T-cell (primary cell): ENCODE data around the gene NR1H2. TPM values are rescaled to one million over a fixed set of nuclear protein-coding genes. Genes with fewer than 3 reads are reported as not detected.

Experiments used
- ATAC-seq, 4 experiments: fragments of 200-7000 bp in 3 of 4; fragments of 150-1000 bp in 1 of 4; cut with Tn5 transposase; replicated peaks in 1 of 4; 1 replicate in 3 of 4; 2 replicates in 1 of 4; pipeline ENCODE4 v1.10.0; 2021; ENCODE audit warnings: moderate library complexity in 3 of 4, mild to moderate bottlenecking in 2 of 4, moderate number of reproducible peaks in 1 of 4
- CTCF ChIA-PET, 2 donors: fragments of 300-600 bp; sonication (Branson Sonifier 250); formaldehyde crosslinking; loops; one replicate each; lab custom pipeline; 2022; ENCODE audit warnings: antibody characterized with exemption in 2 of 2; lab: Charles Lee
- POLR2A ChIA-PET, 2 donors: fragments of 300-600 bp; sonication (Branson Sonifier 250); formaldehyde crosslinking; loops; one replicate each; lab custom pipeline; 2022; ENCODE audit warnings: antibody characterized with exemption in 2 of 2; lab: Charles Lee
- DNase-seq, 35 experiments: peaks; one replicate each; pipeline versions ENCODE4 v3.0.0 to v3.0.0-alpha.2; 2013 to 2023
- H3K27ac ChIP-seq: one replicate; pipeline ENCODE4 v1.5.1; 2013; ENCODE audit warnings: low read length
- H3K27me3 ChIP-seq, 2 experiments: replicated peaks in 1 of 2; 1 replicate in 1 of 2; 2 replicates in 1 of 2; pipeline versions ENCODE4 v1.6.1 to v1.7.0; 2013; ENCODE audit warnings: low read length in 1 of 2, mixed read lengths in 1 of 2; ENCODE audit not compliant: control insufficient read depth in 2 of 2, insufficient read depth in 2 of 2; ENCODE audit errors: extremely low read depth in 1 of 2
- H3K36me3 ChIP-seq, 2 donors: 1 replicate in 1 of 2; 2 replicates in 1 of 2; pipeline versions ENCODE4 v1.6.1 to v1.7.0; 2013; ENCODE audit warnings: low read length in 1 of 2; ENCODE audit not compliant: control insufficient read depth in 2 of 2, insufficient read depth in 1 of 2; ENCODE audit errors: extremely low read depth in 1 of 2
- H3K4me1 ChIP-seq, 2 experiments: 1 replicate in 1 of 2; 2 replicates in 1 of 2; pipeline versions ENCODE4 v1.6.1 to v1.7.0; 2013; ENCODE audit warnings: low read length in 2 of 2, mixed read lengths in 1 of 2; ENCODE audit not compliant: insufficient read depth in 2 of 2, control insufficient read depth in 1 of 2; ENCODE audit errors: extremely low read depth in 1 of 2
- H3K4me3 ChIP-seq, 2 donors: 1 replicate in 1 of 2; 2 replicates in 1 of 2; pipeline versions ENCODE4 v1.5.1 to v1.7.0; 2013; ENCODE audit warnings: mild to moderate bottlenecking in 2 of 2, low read length in 1 of 2, moderate library complexity in 1 of 2; ENCODE audit not compliant: control insufficient read depth in 1 of 2; ENCODE audit errors: extremely low read depth in 1 of 2
- H3K9me3 ChIP-seq: 2 replicates; pipeline ENCODE4 v1.7.0; 2013
- H3K27ac Mint-ChIP-seq, 2 donors: one replicate each; pipeline ENCODE4 v1.8.0; 2020 to 2021; ENCODE audit warnings: mild to moderate bottlenecking in 2 of 2, mixed read lengths in 2 of 2
- H3K27me3 Mint-ChIP-seq, 2 donors: one replicate each; pipeline ENCODE4 v1.8.0; 2021 to 2022; ENCODE audit warnings: mixed read lengths in 2 of 2
- H3K36me3 Mint-ChIP-seq: one replicate; pipeline ENCODE4 v1.8.0; 2021; ENCODE audit warnings: mixed read lengths
- H3K4me1 Mint-ChIP-seq, 3 donors: one replicate each; pipeline ENCODE4 v1.8.0; 2020 to 2022; ENCODE audit warnings: mixed read lengths in 3 of 3, mild to moderate bottlenecking in 1 of 3
- H3K4me3 Mint-ChIP-seq, 3 donors: one replicate each; pipeline ENCODE4 v1.8.0; 2020 to 2022; ENCODE audit warnings: mild to moderate bottlenecking in 3 of 3, mixed read lengths in 3 of 3, moderate library complexity in 3 of 3
- H3K9me3 Mint-ChIP-seq, 3 donors: one replicate each; pipeline ENCODE4 v1.8.0; 2020 to 2022; ENCODE audit warnings: mixed read lengths in 3 of 3
- whole genome bisulfite sequencing: methylation state at CpG from one replicate; pipeline ENCODE4 v1.1.5; 2013; ENCODE audit warnings: missing lambda C conversion rate; ENCODE audit not compliant: insufficient coverage; 5-methylcytosine and 5-hydroxymethylcytosine counted together
- total RNA-seq, 35 experiments: library from RNA in 6 of 35; stranded (reverse) in 6 of 35; fragments of 120-200 nt in 1 of 35; gene quantifications; one replicate each; pipeline versions ENCODE4 v1.2.1 to v1.2.4 and lab custom pipeline; 2013 to 2026

The NR1H2 gene
- total RNA-seq, 5 donors from 2014 or later (not counting 1 experiment from before 2014, with no cell fraction given) = 109 to 236 (median 117) TPM

GRCh38 chr19:50371914-50372475 is 4.3 kb upstream of the NR1H2 start:
- POLR2A ChIA-PET = no interaction called here
- peaks cover 22 to 28% (median 23%) of the 10 kb centered on the region in 3 donors for H3K4me1 Mint-ChIP-seq
- Histone ChIP-seq H3K9me3 (no peaks in the 10 kb centered on the region), H3K27me3 (no peaks in the 10 kb centered on the region), H3K4me1 (peaks cover 0 to 27% of the 10 kb centered on the region in 2 experiments), H3K4me3 (no peak overlapping the region), H3K36me3 (no peaks in the 10 kb centered on the region), H3K27ac (no peak overlapping the region)
- DNase-seq = no peak
- WGBS = 100% methylated on average over 2 of the region's 10 CpGs
- CTCF ChIA-PET = no interaction called here
- no peak for ATAC-seq
- no peak overlapping the region for H3K4me3 Mint-ChIP-seq
- H3K36me3 Mint-ChIP-seq = no peaks in the 10 kb centered on the region
- H3K27ac Mint-ChIP-seq = no peak overlapping the region
- H3K9me3 Mint-ChIP-seq = no peaks in the 10 kb centered on the region
- no peaks in the 10 kb centered on the region for H3K27me3 Mint-ChIP-seq

GRCh38 chr19:50377051-50377461 is 799 bp downstream of the NR1H2 start:
- POLR2A ChIA-PET = no interaction called here

GRCh38 chr19:50377517-50377916 is 1.3 kb downstream of the NR1H2 start:
- H3K36me3 Mint-ChIP-seq = peaks cover 26% of the 10 kb centered on the region
- CTCF ChIA-PET = interaction anchor here in 1 of 2 donors (0.7 kb wide), 1 partner anchor 20 kb away, joined by 3 read pairs; no protein-coding TSS in a partner anchor

More at GRCh38 chr19:50377051-50377461, 799 bp downstream of the NR1H2 start:
- WGBS = 64% methylated on average over 3 of the region's 7 CpGs
- Mint-ChIP-seq H3K36me3 (peaks cover 26% of the 10 kb centered on the region), H3K4me3 (peak overlapping the region; percentile 76 to 100 (median 91)), H3K4me1 (peaks cover 16 to 32% (median 25%) of the 10 kb centered on the region in 3 donors), H3K27ac (peak overlapping the region; percentile 59 to 82), H3K9me3 (no peaks in the 10 kb centered on the region), H3K27me3 (no peaks in the 10 kb centered on the region)
- Histone ChIP-seq H3K9me3 (no peaks in the 10 kb centered on the region), H3K4me1 (peaks cover 0 to 24% of the 10 kb centered on the region in 2 experiments), H3K27me3 (no peaks in the 10 kb centered on the region), H3K4me3 (no peak overlapping the region), H3K36me3 (peaks cover 10 to 48% of the 10 kb centered on the region in 2 donors), H3K27ac (peak overlapping the region; percentile 70)
- CTCF ChIA-PET = no interaction called here
- ATAC-seq = peak in 3 of 4 experiments; percentile 4 to 28 (median 9)
- DNase-seq = peak in 34 of 35 experiments; percentile 30 to 71 (median 58)

DNA sequence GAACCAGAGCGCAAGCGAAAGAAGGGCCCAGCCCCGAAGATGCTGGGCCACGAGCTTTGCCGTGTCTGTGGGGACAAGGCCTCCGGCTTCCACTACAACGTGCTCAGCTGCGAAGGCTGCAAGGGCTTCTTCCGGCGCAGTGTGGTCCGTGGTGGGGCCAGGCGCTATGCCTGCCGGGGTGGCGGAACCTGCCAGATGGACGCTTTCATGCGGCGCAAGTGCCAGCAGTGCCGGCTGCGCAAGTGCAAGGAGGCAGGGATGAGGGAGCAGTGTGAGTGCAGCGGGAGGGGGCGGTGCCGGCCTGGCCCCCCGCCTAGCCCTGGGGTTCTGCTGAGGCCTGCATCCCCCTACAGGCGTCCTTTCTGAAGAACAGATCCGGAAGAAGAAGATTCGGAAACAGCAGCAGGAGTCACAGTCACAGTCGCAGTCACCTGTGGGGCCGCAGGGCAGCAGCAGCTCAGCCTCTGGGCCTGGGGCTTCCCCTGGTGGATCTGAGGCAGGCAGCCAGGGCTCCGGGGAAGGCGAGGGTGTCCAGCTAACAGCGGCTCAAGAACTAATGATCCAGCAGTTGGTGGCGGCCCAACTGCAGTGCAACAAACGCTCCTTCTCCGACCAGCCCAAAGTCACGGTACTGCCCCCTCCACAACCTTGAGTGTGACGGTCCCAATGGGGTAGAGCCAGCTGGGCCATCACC is 2.1 kb downstream of the NR1H2 start:
- no peaks in the 10 kb centered on the region for H3K27me3 ChIP-seq
- peaks cover 26% of the 10 kb centered on the region for H3K36me3 Mint-ChIP-seq
- ChIA-PET CTCF (interaction anchor here in 1 of 2 donors (0.7 kb wide), 1 partner anchor 21 kb away, joined by 3 read pairs; no protein-coding TSS in a partner anchor), POLR2A (no interaction called here)
- H3K9me3 Mint-ChIP-seq = no peaks in the 10 kb centered on the region
- no peaks in the 10 kb centered on the region for H3K9me3 ChIP-seq
- peaks cover 18 to 37% (median 28%) of the 10 kb centered on the region in 3 donors for H3K4me1 Mint-ChIP-seq
- H3K4me3 Mint-ChIP-seq = peak overlapping the region; percentile 66 to 100 (median 91)
- no peak for DNase-seq
- no peak for ATAC-seq
- H3K36me3 ChIP-seq = peaks cover 10 to 57% of the 10 kb centered on the region in 2 donors
- H3K27me3 Mint-ChIP-seq = no peaks in the 10 kb centered on the region
- H3K4me3 ChIP-seq = no peak overlapping the region
- H3K27ac Mint-ChIP-seq = no peak overlapping the region
- H3K4me1 ChIP-seq = peaks cover 0 to 27% of the 10 kb centered on the region in 2 experiments
- 99% methylated on average over 30 of the region's 36 CpGs for WGBS
- no peak overlapping the region for H3K27ac ChIP-seq

More at GRCh38 chr19:50377517-50377916, 1.3 kb downstream of the NR1H2 start:
- Histone ChIP-seq H3K27ac (peak overlapping the region; percentile 70), H3K9me3 (no peaks in the 10 kb centered on the region), H3K36me3 (peaks cover 10 to 53% of the 10 kb centered on the region in 2 donors), H3K27me3 (no peaks in the 10 kb centered on the region), H3K4me1 (peaks cover 0 to 24% of the 10 kb centered on the region in 2 experiments), H3K4me3 (no peak overlapping the region)
- Mint-ChIP-seq H3K4me1 (peaks cover 16 to 32% (median 25%) of the 10 kb centered on the region in 3 donors), H3K27me3 (no peaks in the 10 kb centered on the region), H3K4me3 (peak overlapping the region; percentile 76 to 100 (median 91)), H3K27ac (peak overlapping the region in 1 of 2 donors; percentile 82), H3K9me3 (no peaks in the 10 kb centered on the region)
- POLR2A ChIA-PET = no interaction called here
- no peak for DNase-seq
- 83% methylated on average over 2 of the region's 9 CpGs for WGBS
- ATAC-seq = no peak

GRCh38 chr19:50378863-50379236 is 2.6 kb downstream of the NR1H2 start:
- no peak overlapping the region for H3K27ac Mint-ChIP-seq
- Histone ChIP-seq H3K4me1 (peaks cover 0 to 32% of the 10 kb centered on the region in 2 experiments), H3K27me3 (no peaks in the 10 kb centered on the region), H3K27ac (no peak overlapping the region), H3K4me3 (no peak overlapping the region), H3K9me3 (no peaks in the 10 kb centered on the region), H3K36me3 (peaks cover 10 to 57% of the 10 kb centered on the region in 2 donors)
- CTCF ChIA-PET = no interaction called here
- H3K4me1 Mint-ChIP-seq = peaks cover 24 to 42% (median 33%) of the 10 kb centered on the region in 3 donors
- H3K4me3 Mint-ChIP-seq = no peak overlapping the region
- H3K27me3 Mint-ChIP-seq = no peaks in the 10 kb centered on the region
- ATAC-seq = no peak
- peaks cover 26% of the 10 kb centered on the region for H3K36me3 Mint-ChIP-seq
- POLR2A ChIA-PET = no interaction called here
- H3K9me3 Mint-ChIP-seq = no peaks in the 10 kb centered on the region
- no peak for DNase-seq
- WGBS = 95% methylated on average over 10 of the region's 10 CpGs

DNA sequence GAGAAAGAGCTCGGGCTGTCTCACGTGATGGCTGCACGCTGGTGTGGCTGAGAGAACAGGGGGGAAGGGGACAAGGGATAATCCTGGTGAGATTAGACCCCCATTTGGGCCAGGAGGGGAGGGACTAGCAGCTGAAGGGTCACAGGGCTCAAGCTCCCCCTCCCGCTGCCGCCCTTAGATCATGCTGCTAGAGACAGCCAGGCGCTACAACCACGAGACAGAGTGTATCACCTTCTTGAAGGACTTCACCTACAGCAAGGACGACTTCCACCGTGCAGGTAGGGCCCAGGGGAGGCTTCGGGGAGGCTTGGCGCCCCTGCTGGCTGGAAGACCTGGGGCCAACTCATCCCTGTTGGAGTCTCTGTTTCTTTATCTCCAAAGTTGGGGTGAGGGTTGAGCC is 3.3 kb downstream of the NR1H2 start:
- no peaks in the 10 kb centered on the region for H3K9me3 ChIP-seq
- no peak overlapping the region for H3K4me3 ChIP-seq
- H3K36me3 ChIP-seq = peaks cover 10 to 57% of the 10 kb centered on the region in 2 donors
- H3K9me3 Mint-ChIP-seq = no peaks in the 10 kb centered on the region
- H3K4me1 ChIP-seq = peaks cover under 1 to 34% of the 10 kb centered on the region in 2 experiments
- 97% methylated on average over 10 of the region's 11 CpGs for WGBS
- no peak overlapping the region for H3K4me3 Mint-ChIP-seq
- H3K27ac ChIP-seq = no peak overlapping the region
- ChIA-PET CTCF (no interaction called here), POLR2A (no interaction called here)
- DNase-seq = no peak
- no peaks in the 10 kb centered on the region for H3K27me3 ChIP-seq
- no peak for ATAC-seq
- H3K27ac Mint-ChIP-seq = no peak overlapping the region
- peaks cover 28 to 50% (median 38%) of the 10 kb centered on the region in 3 donors for H3K4me1 Mint-ChIP-seq
- H3K27me3 Mint-ChIP-seq = no peaks in the 10 kb centered on the region
- peaks cover 26% of the 10 kb centered on the region for H3K36me3 Mint-ChIP-seq
